Type B pancreatic cell (in vitro differentiated cells): ENCODE results near the gene SEPTIN6. TPM values are rescaled to one million over a fixed set of nuclear protein-coding genes. Genes with fewer than 3 reads are reported as not detected.

Source experiments
- DNase-seq: peaks from one replicate; pipeline ENCODE4 v3.0.0; 2021; ENCODE audit warnings: mixed read lengths; ENCODE audit not compliant: unreplicated experiment; ENCODE audit errors: extremely low spot score
- H3K27ac Mint-ChIP-seq: 2 replicates; pipeline ENCODE4 v1.8.0; 2021; ENCODE audit warnings: mild to moderate bottlenecking, mixed read lengths
- H3K27me3 Mint-ChIP-seq: 2 replicates; pipeline ENCODE4 v1.8.0; 2021; ENCODE audit warnings: mixed read lengths
- H3K36me3 Mint-ChIP-seq: 2 replicates; pipeline ENCODE4 v1.8.0; 2021; ENCODE audit warnings: mixed read lengths
- H3K4me1 Mint-ChIP-seq: one replicate; pipeline ENCODE4 v1.8.0; 2021; ENCODE audit warnings: mixed read lengths; ENCODE audit not compliant: unreplicated experiment
- H3K4me3 Mint-ChIP-seq: 2 replicates; pipeline ENCODE4 v1.8.0; 2021; ENCODE audit warnings: mild to moderate bottlenecking, mixed read lengths
- H3K9me3 Mint-ChIP-seq: 2 replicates; pipeline ENCODE4 v1.8.0; 2021; ENCODE audit warnings: mixed read lengths
- total RNA-seq: library from RNA; stranded (reverse); gene quantifications from 2 replicates; pipeline ENCODE4 v1.2.1, GENCODE V29; 2021; ENCODE audit warnings: low replicate concordance
- TF ChIP-seq, protein P1 (sequence below): fragments of 200-600 bp; sonication (generic); conservative IDR thresholded peaks from 2 replicates; pipeline ENCODE4 v1.5.0; 2021; ENCODE audit warnings: antibody characterized with exemption, mild to moderate bottlenecking

SEPTIN6 gene
- total RNA-seq, 1 donor from 2014 or later: 70.2 TPM

DNA sequence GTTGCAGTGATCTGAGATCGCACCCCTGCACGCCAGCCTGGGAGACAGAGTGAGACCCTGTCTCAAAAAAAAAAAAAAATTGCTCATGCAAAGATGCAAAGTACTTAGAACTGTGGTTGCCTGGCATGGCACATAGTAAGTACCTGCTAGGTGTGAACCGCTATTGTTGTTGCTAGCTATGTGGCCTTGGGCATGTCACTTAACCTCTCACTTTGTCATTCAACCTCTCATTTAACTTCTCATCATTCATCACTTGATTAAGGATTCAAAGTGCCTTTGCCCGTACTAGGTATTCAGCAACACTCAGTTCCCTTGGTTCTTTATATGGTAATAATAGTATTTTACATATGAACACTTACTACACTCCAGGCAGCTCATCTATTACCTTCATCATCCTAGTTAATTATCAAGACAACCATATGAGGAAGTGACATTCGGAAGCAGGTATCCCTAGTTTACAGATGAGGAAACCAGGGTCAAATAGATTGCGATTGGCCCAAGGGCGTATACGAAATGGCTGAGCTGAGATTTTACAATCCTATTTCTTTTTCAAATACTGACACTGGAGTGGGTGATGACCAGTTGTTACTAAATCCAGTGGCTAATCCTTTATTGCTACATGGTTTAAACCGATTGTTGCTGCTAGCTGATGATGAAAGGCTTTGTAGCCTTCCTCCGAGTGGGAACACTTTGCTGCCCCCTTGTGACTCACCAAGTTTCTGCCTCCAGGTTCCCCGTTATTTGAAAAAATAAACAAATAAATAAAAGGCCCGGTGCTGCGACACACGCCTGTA lies 36.6 kb upstream of the SEPTIN6 start:
- TF ChIP-seq, protein P1, sequence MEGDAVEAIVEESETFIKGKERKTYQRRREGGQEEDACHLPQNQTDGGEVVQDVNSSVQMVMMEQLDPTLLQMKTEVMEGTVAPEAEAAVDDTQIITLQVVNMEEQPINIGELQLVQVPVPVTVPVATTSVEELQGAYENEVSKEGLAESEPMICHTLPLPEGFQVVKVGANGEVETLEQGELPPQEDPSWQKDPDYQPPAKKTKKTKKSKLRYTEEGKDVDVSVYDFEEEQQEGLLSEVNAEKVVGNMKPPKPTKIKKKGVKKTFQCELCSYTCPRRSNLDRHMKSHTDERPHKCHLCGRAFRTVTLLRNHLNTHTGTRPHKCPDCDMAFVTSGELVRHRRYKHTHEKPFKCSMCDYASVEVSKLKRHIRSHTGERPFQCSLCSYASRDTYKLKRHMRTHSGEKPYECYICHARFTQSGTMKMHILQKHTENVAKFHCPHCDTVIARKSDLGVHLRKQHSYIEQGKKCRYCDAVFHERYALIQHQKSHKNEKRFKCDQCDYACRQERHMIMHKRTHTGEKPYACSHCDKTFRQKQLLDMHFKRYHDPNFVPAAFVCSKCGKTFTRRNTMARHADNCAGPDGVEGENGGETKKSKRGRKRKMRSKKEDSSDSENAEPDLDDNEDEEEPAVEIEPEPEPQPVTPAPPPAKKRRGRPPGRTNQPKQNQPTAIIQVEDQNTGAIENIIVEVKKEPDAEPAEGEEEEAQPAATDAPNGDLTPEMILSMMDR: peak; percentile 75
- no peaks in the 10 kb centered on the region for H3K9me3 Mint-ChIP-seq
- no peaks in the 10 kb centered on the region for H3K27me3 Mint-ChIP-seq
- H3K4me1 Mint-ChIP-seq: peaks cover 5% of the 10 kb centered on the region
- no peak overlapping the region for H3K4me3 Mint-ChIP-seq
- no peaks in the 10 kb centered on the region for H3K36me3 Mint-ChIP-seq
- DNase-seq: no peak
- no peak overlapping the region for H3K27ac Mint-ChIP-seq

DNA sequence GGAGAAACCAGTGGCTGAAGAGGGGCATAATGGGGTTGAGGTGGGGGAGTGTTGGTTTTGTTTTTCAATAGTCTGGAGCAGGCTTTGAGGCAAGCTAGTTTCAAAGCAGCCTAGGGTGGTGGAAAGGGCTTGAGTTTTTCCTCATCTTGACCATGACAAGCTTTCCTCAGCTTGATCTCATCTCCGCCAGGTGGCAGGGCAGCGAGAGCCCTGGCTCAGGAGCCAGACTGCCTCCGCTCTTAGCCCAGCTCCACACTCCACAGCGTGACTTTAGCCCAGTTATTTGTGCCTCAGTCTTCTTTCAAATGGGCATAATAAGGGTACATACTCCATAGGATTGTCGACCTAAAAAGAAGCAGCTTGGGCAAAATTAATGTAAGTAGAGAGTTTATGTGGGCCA lies 35.5 kb upstream of the SEPTIN6 start:
- no peak overlapping the region for H3K27ac Mint-ChIP-seq
- no peaks in the 10 kb centered on the region for H3K9me3 Mint-ChIP-seq
- peaks cover 5% of the 10 kb centered on the region for H3K4me1 Mint-ChIP-seq
- TF ChIP-seq, protein P1: no peak
- H3K36me3 Mint-ChIP-seq: no peaks in the 10 kb centered on the region
- no peaks in the 10 kb centered on the region for H3K27me3 Mint-ChIP-seq
- no peak overlapping the region for H3K4me3 Mint-ChIP-seq
- no peak for DNase-seq

DNA sequence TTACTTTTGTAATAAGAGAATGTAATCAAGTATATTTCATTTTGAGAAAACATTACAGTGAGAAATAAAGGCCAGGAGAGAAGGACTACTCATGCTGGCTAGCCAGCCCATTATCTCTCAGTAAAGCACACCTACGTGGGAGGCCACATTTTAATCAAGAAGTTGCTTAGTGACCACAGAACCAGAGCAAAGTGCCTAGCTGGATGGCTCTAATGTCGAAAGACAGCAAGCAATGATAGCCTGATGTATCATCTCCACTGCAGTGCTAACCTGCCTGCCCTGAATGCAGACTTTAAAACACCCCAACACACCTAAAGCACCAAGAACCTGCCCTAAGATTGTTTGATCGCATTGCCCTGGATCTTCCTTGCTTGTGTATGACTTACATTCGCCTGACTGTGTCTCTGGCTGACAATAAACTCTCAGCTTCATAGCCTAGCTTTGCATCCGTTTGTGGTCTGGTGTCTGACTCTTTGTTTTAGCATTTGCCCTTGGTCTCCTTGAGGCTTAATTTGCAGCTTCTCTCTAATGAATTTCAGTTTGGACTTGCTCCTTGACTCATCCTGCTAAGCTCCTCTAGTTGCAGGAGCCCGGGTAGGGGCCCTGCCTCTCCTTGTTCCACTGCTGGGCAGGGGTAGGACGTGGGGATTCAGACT lies 34.1 kb upstream of the SEPTIN6 start:
- peaks cover 5% of the 10 kb centered on the region for H3K4me1 Mint-ChIP-seq
- H3K27me3 Mint-ChIP-seq: no peaks in the 10 kb centered on the region
- no peak for DNase-seq
- peak overlapping the region; percentile 21 for H3K27ac Mint-ChIP-seq
- H3K4me3 Mint-ChIP-seq: no peak overlapping the region
- H3K36me3 Mint-ChIP-seq: no peaks in the 10 kb centered on the region
- TF ChIP-seq, protein P1: no peak
- H3K9me3 Mint-ChIP-seq: no peaks in the 10 kb centered on the region

DNA sequence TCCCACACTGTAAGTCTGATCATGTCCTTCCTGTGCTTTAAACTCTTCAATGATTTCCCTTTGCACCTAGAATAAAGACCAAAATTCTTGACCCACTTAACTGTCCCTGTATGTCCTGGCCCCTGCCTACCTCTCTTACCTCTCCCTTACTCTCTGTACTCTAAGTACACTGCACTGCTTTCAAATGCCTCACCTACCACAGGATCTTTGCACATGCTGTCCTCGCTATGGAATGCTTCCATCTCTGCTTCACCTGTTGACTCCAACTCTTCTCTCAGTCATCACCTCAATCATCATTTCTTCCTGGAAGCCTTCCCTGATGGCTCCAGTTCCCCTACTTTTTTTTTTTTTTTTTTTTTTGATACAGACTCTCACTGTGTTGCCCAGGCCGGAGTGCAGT lies 29.0 kb upstream of the SEPTIN6 start:
- H3K9me3 Mint-ChIP-seq: no peaks in the 10 kb centered on the region
- TF ChIP-seq, protein P1: no peak
- H3K36me3 Mint-ChIP-seq: no peaks in the 10 kb centered on the region
- DNase-seq: no peak
- H3K4me3 Mint-ChIP-seq: no peak overlapping the region
- H3K4me1 Mint-ChIP-seq: peaks cover 1% of the 10 kb centered on the region
- no peaks in the 10 kb centered on the region for H3K27me3 Mint-ChIP-seq
- H3K27ac Mint-ChIP-seq: no peak overlapping the region

DNA sequence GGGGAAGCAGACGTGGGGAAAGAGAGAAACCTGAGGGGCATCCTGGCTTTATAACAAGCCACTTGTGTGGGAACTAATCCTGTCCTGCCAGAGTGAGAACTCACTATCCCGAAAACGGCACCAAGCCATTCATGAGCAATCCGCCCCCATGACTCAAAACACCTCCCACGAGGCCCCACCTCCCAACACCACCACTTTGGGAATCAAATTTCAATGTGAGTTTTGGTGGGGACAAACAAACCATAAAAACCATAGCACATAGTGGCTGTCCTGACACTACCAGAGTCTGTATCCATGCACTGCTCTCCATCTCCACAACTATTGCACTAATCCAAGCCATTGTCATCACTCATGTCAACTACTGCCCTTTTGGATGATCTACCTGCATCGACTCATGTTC lies 28.5 kb upstream of the SEPTIN6 start:
- H3K36me3 Mint-ChIP-seq: no peaks in the 10 kb centered on the region
- H3K4me1 Mint-ChIP-seq: no peaks in the 10 kb centered on the region
- no peak overlapping the region for H3K4me3 Mint-ChIP-seq
- H3K9me3 Mint-ChIP-seq: no peaks in the 10 kb centered on the region
- H3K27ac Mint-ChIP-seq: no peak overlapping the region
- TF ChIP-seq, protein P1: no peak
- no peak for DNase-seq
- H3K27me3 Mint-ChIP-seq: no peaks in the 10 kb centered on the region
